COR-L47 (cell line): Measurements from ENCODE around the gene PROB1.
"Not testable (repeated sequence)": the region's sequence is repeated elsewhere in the genome, so short reads cannot be mapped to it uniquely, and the experiment has no call there.

Experiments used
- DNase-seq: peaks from one replicate; lab custom pipeline; 2025; lab: John Stamatoyannopoulos, UW

PROB1 gene

GRCh38 chr5:139394654-139395566 lies at the start of gene PROB1:
Gene PROB1 (minus strand): TSS chr5:139395104. CDS start chr5:139395081, 23 bp downstream.
- no peak for DNase-seq

DNA sequence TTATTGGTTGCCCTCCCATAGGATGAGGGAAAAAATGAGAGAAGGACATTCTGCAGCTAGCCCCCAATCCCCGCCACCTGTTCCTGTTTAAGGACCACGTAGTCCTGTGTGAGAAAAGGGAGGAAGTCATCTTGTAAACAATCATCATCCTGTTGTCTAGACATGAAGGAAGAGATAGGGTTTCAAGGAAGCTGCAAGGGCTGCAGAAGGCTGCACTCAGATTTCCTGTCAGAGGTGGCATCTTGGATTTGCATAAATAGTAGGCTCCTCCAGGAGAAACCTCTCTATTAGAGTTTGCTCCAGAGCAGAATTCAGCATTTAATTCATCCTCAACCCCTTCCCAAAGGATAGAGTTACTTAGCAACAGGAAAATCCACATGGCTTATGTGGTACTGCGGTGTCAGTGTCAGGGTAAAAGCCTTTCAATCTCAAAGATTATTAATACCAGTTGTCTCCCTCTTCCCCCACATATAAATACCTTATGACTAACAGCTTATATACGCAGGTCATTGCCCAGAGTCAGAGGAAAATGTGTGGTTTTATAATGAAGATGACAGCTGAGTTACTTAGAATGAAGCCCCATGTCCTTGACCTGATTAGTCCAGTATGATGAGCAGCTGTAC lies 49.0 kb upstream of the PROB1 start:
- DNase-seq, result no peak

DNA sequence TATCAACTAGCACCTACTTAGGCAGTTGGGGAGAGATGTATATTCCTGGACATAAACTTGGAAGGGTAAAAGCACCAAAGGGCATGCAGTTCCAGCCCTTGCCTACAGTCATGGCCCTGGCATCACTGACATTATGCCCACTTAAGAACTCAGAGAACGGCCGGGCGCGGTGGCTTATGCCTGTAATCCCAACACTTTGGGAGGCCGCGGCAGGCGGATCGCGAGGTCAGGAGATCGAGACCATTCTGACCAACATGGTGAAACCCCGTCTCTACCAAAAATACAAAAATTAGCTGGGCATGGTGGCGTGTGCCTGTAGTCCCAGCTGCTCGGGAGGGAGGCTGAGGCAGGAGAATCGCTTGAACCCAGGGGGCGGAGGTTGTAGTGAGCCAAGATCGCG lies 45.5 kb upstream of the PROB1 start:
- not testable (repeated sequence) for DNase-seq

DNA sequence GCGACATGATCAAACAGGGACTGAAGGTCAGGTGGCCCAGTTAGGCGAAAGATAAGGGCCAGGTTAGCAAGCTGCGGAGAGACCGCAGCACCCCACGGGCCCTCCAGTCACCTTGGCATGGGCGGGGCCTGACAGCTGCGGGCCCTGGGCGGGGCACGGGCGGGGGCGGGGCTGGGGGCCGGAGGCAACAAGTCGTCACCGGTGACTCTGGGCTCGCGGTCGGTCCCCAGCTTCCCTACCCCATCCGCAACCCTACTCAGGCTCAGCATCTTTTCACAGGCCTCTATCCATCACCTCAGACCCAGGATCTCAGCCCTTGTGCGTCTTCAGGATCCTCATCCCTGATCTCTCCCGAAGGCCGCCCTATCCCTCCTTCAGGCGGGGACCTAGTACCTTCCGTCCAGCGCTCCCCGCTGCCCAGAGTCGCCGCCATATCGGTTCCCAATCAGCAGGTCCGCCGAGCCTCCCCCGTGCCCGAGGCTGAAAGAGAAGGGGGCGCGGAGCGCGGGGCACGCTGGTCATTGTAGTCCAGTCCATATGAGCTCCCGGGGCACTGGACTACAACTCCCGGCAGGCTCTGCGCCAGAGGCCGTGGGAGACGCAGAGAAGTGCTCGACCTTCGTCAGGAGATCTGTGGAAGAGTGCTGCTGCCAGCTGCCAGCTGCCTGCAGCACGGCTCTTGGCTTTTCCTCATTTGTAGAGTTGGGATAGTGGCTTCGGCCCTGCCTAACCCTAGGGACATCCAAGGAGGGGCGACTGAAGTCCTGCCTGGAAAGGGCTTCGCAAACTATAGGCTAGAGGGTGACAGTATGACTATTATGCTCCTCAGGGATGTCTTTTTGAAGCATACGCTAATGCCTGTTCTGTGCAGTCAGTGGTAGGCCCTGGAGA lies 44.4 kb upstream of the PROB1 start, which contains the start of gene DNAJC18:
TSS of gene DNAJC18 (minus strand) at position 513 of the 891 bp plus-strand sequence. CDS start at position 433, 80 bp downstream.
- peak; percentile 93 for DNase-seq

GRCh38 chr5:139438707-139439012 lies 43.8 kb upstream of the PROB1 start:
- DNase-seq, result no peak

DNA sequence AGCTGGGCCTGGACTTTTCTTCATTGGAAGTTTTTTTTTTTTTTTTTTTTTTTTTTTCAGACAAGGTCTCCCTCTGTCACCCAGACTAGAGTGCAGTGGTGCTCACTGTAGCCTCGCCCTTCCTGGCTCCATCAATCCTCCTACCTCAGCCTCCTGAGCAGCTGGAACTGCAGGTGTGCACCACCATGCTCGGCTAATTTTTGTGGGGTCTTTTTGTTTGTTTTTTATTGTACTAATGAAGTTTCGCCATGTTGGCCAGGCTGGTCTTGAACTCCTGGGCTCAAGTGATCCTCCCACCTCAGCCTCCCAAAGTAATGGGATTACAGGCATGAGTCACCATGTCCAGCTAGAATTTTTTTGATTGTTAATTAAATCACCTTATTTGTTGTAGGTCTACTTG lies 40.8 kb upstream of the PROB1 start:
- DNase-seq, result no peak

DNA sequence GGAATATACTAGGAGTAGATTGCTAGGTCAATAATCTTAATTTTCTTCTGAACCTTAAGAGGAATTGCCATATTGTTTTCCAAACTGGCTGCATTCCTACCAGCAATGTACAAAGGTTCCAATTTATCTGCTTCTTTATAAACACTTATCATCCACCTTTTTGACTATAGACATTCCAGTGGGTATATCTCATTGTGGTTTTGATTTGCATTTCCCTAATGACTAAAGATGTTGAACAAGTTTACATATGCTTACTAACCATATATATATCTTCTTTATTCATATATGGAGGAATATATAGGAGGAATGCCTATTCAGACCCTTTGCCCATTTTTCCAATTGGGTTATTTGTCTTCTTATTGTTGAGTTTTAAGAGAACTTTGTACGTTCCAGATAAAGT lies 36.8 kb upstream of the PROB1 start:
- no peak for DNase-seq

- DNase-seq, result no peak
Measured at GRCh38 chr5:139430015-139430414, 35.1 kb upstream of the PROB1 start.

GRCh38 chr5:139426203-139426885 lies 31.4 kb upstream of the PROB1 start:
- no peak for DNase-seq

- DNase-seq, result no peak
Measured at GRCh38 chr5:139425497-139425896, 30.6 kb upstream of the PROB1 start.

DNA sequence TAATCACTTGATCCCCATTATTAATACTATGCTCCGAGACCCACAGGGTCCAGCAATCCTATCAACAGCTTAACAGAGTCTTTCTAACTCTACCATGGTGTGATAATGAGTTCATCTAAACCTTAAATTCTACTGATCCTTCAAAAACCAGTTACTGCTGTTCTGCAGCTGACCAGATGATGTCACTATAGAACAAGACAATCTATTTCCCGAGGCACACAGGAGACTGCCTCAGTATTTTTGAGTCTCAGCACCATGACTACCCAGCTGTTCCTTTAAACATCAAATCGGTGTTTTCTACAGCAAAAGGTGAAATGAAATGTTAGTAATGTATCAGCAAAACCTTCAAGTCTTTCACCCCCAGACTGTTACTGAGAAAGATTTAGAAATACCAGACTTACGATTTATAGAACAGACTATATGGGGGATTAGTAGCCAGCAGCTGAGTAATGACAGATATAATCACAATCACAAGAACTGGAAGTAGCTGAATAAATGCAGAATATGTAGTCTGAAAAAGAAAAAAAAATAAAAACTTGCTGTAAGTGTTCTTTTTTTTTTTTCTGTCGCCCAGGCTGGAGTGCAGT lies 27.5 kb upstream of the PROB1 start:
- DNase-seq, result peak; percentile 42

- no peak for DNase-seq
Measured at GRCh38 chr5:139419226-139420192, 24.6 kb upstream of the PROB1 start.

DNA sequence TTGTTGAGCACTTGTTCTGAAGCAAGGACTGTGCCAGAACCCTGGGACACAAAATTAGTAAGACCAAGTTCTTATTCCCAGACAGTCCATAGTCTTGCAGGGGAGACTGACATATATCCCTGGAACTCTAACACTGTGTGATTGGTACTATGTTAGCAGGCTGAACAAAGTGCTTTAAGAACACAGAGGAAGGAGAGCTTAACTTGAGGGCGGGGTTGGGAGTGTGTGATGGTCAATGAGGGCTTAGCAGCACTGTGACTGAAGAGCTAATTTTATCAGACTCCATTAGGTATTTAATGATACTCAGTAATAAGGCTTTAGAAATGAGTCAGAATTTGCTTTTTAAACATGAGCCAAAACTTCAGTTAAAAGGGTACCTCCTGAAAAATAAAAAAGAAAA lies 23.9 kb upstream of the PROB1 start:
- DNase-seq, result no peak

GRCh38 chr5:139417214-139417613 lies 22.3 kb upstream of the PROB1 start:
- DNase-seq, result no peak

GRCh38 chr5:139416651-139417050 lies 21.7 kb upstream of the PROB1 start:
- DNase-seq, result no peak

DNA sequence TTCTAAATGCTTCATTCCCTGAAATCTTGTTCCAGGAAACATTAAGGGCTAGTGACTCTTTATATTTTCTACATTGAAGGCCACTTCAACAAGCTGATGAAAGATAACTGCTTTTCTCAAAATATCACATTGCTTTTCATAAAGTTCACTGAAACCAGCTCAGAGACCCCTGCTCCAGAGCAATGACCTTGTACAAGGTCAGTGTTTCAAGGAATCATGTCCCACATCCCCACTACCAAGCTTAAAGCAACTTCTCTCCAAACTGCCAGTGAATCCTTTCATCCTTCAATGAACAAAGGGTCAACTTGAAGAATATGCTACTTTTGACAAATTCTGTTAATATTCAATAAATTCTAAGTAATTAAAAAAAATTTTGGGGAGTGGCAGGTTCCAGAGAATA lies 21.0 kb upstream of the PROB1 start:
- no peak for DNase-seq

GRCh38 chr5:139415221-139415861 lies 20.4 kb upstream of the PROB1 start:
- peak; percentile 69 for DNase-seq

- DNase-seq, result no peak
Measured at GRCh38 chr5:139414581-139415130, 19.8 kb upstream of the PROB1 start.

GRCh38 chr5:139413963-139414362 lies 19.1 kb upstream of the PROB1 start:
- DNase-seq, result no peak
